SU-DHL-6 (cell line): ENCODE results near the gene PPDPF.

Experiments used
- EZH2phosphoT487 ChIP-seq: fragments of 200-600 bp; sonication (generic), shearing (Covaris generic); conservative IDR thresholded peaks from 2 replicates; pipeline ENCODE4 v1.6.1; 2018; ENCODE audit warnings: mild to moderate bottlenecking, antibody characterized with exemption, low read length, moderate library complexity, mixed read lengths
- TF ChIP-seq, protein P1 (sequence below): fragments of 200-600 bp; sonication (generic); IDR thresholded peaks from one replicate; pipeline ENCODE4 v1.5.1; 2017; ENCODE audit warnings: antibody characterized with exemption, mild to moderate bottlenecking, low read length, moderate library complexity; ENCODE audit not compliant: insufficient read depth, poor library complexity, severe bottlenecking

DNA sequence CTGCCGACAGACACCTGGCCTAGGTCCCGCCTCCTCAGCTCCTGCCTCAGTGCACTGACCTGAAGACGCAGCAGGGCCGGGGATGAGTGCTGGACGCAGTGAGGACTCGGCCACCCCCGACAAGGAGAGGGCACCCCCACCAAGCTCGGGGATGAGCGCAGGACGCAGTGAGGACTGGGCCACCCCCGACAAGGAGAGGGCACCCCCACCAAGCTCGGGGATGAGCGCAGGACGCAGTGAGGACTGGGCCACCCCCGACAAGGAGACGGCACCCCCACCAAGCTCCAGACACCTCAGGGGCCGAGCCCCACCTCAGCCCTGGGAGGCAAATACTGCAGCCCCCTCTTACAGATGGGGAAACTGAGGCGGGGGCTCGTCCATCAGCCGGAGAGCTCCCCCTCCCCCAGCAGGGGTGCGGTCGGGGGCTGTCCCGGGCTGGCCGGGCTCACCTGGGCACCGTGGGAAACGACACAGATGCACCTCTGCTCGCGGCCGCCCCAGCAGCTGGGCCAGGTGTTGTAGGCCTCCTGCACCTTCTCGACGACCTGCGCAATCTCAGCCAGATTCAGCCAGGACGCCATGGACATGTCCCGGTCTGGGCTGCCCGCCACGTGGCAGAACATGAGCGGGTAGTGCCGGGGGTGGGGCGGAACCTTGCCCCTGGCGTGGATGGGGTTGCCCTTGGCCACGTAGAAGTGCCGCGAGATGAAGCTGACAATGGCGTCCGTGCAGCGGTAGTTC lies 46.0 kb downstream of the PPDPF start:
- TF ChIP-seq, protein P1, sequence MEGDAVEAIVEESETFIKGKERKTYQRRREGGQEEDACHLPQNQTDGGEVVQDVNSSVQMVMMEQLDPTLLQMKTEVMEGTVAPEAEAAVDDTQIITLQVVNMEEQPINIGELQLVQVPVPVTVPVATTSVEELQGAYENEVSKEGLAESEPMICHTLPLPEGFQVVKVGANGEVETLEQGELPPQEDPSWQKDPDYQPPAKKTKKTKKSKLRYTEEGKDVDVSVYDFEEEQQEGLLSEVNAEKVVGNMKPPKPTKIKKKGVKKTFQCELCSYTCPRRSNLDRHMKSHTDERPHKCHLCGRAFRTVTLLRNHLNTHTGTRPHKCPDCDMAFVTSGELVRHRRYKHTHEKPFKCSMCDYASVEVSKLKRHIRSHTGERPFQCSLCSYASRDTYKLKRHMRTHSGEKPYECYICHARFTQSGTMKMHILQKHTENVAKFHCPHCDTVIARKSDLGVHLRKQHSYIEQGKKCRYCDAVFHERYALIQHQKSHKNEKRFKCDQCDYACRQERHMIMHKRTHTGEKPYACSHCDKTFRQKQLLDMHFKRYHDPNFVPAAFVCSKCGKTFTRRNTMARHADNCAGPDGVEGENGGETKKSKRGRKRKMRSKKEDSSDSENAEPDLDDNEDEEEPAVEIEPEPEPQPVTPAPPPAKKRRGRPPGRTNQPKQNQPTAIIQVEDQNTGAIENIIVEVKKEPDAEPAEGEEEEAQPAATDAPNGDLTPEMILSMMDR = no peak
- TF ChIP-seq EZH2phosphoT487 = no peak
